ENCODE measurements around the gene ATP1A2.

ATP1A2 gene

DNA sequence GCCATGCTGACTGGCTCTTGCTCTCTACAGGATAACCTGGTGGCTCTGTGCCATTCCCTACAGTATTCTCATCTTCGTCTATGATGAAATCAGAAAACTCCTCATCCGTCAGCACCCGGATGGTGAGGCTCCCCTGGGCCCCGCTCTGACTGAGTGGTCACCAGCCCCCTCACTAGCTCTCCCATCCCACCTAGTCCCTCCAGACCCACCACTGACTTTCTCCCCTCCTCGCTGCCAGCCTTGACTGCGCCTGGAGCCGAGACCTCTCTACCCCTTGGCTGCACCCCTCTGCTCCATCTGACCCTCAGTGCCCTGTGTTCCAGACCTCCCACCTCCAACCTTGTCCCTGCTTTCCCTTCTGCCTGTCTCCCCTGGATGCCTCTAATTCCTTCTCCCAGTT lies 70.7 kb downstream of the ATP1A2 start:
- no peak for DNase-seq

DNA sequence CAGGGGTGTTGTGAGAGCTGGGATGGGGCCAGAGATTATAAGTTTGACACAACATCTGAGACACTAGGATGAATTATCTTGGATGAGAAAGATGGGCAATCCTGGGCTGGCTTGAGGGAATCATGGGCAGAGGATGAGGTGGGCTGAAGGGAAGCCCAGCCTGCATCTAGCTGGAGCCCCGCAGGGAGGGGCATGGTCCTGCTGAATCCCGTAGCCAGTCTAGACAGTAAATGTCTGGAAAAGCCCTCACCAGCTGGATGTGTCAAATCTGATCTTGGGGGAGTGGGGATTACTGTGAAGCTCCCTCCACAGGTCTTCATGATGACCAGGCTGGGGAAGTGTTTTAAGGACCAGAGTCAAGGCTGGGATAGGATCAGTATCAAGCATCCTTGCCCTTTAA lies 71.2 kb downstream of the ATP1A2 start:
- DNase-seq = no peak

DNA sequence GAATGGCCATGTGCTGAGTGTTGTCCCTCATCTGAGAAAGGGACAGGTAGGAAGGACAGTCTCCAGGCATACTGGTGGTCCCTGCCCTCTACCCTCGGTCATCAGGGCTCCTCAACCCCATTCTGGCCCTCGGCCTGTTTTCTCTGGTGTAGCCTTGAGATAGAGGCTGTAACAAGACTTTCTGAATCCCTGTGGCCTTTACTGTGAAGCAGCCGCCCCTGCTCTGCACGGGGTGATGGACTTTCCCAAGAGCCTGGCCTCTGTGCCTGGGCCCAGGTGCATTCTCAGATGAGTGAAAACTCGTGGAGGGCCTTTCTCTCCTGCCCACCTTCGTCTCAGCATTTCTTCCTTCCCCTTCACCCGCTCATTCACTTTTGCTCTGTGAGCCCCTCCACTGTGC lies 71.8 kb downstream of the ATP1A2 start:
- DNase-seq = no peak

DNA sequence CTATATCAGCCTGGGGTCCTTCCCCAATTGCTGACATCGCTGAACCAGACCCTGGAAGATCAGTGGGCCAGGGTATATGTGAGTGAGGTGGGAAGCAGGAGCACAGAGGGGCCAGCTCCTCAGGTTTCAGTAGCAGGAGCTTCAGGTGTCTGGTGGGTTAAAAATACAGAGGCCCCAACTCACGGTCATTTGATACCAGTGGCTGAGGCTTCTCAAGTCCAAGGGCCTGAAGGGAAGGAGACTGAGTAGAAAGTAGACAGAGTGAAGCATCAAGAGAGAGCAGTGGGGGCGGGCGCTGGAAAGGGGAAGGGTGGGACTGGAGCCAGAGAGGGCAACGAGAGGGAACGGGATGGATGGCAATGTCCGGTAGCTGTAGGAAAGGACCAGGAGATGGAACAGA lies 72.8 kb downstream of the ATP1A2 start:
- no peak for DNase-seq

DNA sequence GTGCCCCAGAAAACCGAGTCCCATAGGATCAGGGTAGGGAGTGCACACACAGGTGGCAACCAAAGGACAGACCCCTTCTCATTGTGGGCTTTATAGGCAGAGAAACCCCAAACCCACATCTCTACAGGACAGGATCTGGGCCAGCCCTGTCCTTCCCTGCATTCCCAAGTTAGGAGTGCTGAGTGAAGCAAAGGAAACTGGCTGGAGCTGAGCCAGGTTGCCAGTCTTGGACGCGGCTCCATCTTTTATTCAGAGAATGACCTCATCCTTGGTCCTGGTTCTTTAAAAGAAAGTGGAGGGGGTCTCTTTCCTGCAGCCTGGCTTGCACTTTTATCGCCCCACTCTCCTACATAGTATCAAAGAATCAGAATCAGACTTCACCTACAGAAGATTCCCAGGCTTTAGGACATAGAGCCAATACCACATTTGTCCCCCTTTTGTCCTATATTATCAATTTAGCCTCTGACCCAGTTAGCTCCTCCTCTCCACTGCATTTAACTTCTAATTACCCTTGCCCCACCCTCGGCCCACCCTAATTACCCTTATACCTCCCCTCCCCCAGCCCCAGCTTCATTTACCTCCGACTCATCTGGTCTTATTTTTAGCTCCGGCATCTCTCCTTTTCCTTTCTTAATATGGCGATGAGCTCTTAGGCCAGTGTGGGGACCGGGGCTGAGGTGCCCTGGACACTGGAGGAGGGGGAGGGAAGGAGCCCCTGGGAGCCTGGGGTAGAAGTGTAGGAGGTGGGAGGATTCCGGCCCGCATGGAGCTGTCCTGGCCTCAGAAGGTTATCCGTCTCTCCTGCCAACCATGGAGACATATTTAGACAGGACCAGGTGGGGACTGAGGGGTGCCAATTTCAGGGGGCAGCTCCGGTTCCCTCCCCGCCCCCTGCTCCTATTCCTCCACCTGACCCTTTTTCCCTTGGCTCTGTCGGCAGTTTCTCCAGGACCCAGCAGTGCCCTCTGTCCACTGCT lies 74.4 kb downstream of the ATP1A2 start, which contains the start of gene CASQ1:
TSS of gene CASQ1 (plus strand) at position 927 of the 977 bp plus-strand sequence. CDS start 177 bp downstream, outside the sequence.
- DNase-seq = peak; percentile 80

DNA sequence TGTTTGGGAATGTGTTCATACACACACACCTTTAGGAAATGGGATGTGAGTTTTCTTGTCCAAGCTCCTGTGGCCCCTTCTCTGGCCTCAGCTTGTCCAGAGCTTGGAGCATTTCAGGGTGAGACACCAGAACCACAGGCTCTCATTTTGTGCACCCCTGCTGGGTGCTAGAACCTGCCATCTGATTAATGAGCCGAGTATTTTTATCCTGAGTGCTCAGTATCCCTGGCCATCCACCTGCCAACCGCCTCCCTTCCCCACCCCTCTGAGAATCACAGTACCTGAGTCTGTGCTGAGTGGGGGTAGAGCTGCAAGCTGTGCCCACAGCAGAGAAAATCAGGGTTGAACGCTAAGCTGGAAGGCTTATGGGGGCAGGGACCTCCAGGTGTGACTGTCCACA lies 76.2 kb downstream of the ATP1A2 start:
- no peak for DNase-seq

DNA sequence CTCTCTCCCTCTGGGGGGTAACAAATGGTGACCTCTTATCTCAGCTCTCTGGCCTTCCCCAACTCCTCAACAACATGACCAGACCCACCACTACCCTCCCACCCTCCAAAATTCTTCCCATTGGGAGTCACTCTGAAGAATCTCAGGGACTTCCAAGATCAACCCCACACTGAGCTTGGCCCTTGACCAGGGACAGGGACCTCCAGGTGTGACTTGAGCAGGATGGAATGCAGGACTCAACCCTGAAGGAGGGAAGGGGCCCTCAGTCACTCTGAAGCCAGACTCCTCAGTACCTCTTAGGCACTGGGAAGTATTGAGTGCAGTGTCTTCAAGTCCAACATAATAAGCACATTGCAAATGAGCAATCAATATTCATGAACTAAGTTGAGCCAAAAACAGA lies 76.7 kb downstream of the ATP1A2 start:
- DNase-seq = no peak

All from femur (tissue), 1 donor.